MM.1S (cell line): Measurements from ENCODE around the gene MLIP.

Experiments used
- CTCF ChIP-seq: fragments of 300-600 bp; sonication (generic); IDR thresholded peaks from 2 replicates; pipeline ENCODE4 v1.5.1; 2016; ENCODE audit warnings: antibody characterized with exemption, low read length, mixed read lengths
- EZH2 ChIP-seq: fragments of 300-600 bp; sonication (generic); optimal IDR thresholded peaks from 2 replicates; pipeline ENCODE3; 2017; ENCODE audit warnings: low read depth, mild to moderate bottlenecking, antibody characterized with exemption, low read length, mixed read lengths

DNA sequence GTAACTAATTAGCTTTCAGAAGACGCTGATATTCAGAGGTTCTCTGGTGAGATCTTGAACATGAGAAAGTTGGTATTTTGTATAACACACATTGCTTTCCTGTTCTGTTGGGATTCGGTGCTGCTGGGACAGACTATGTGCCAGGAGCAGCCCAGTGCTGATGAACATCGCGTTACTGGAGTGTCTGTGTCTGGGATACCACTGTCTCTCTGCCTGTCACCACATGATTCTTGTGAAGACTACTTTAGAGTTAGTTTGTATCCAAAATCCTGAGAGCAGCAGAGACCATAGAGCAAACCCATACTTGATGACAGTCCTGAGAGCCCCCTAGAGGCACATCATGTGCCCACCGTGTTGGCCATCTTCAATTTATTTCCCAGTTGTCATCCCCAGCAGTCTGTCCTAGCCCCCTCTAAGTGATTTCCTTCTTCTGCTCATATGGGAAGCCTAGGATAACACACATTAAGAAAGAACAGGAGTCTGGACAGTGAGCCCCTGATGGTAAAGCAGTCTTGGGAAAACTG, 155.2 kb downstream of the MLIP start:
- no peak for TF ChIP-seq EZH2
- no peak for TF ChIP-seq CTCF
